NCI-H345 treated with DMSO at 0.1 percent for 48 hours (cell line): ENCODE measurements around the gene OMP.
"Not testable (repeated sequence)": the region's sequence is repeated elsewhere in the genome, so short reads cannot be mapped to it uniquely, and the experiment has no call there.

Experiments used
- DNase-seq: peaks from one replicate; lab custom pipeline; 2025; ENCODE audit not compliant: unreplicated experiment; lab: John Stamatoyannopoulos, UW

Gene OMP

GRCh38 chr11:77086521-77087472 lies 15.8 kb upstream of the OMP start:
- DNase-seq = no peak

- DNase-seq = no peak
Measured at GRCh38 chr11:77087723-77088225, 14.9 kb upstream of the OMP start.

GRCh38 chr11:77088236-77089003 lies 14.2 kb upstream of the OMP start:
- no peak for DNase-seq

DNA sequence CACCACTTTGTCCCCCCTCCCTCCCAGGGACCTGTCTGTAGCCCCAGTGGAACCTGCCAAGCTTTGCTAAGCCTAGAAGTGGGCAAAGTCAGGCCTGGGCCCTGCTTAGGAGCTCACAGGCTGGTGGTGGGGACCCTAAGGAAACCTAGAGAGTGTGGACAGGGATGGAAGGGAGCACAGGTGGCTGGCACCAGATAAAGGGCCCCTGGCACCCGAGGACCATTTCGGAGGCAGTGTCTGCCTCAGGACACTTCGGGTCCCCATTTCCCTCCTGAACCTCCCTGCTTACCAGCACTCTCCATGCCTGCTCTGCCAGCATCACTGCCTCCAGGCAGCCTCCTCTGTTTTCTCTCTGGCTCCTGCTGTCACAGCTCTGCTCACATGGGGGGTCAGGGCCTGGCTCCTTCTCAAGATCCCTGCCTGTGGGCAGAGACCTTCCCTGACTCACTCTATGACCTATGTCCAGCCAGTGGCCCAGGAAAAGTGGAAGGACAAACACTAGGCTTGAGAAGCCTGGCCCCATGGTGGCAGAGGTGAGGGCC lies 13.6 kb upstream of the OMP start:
- DNase-seq = no peak

DNA sequence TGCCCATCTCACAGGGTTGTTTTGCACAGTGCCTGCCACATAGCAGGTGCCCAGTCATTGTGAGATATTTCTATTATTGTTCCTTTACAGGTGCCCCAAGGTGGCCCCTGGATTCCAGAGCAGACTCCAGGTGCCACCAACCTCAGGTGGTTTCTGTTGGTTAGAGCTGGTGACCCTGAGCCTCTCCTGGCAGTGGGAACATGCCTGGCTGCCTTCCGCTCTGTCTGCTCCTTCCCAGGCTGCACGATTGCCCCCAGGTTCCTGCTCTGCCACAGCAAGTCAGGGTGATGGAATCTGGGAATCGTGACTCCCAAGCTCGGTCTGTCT lies 12.6 kb upstream of the OMP start:
- DNase-seq = no peak

GRCh38 chr11:77090373-77091111 lies 12.1 kb upstream of the OMP start:
- no peak for DNase-seq

DNA sequence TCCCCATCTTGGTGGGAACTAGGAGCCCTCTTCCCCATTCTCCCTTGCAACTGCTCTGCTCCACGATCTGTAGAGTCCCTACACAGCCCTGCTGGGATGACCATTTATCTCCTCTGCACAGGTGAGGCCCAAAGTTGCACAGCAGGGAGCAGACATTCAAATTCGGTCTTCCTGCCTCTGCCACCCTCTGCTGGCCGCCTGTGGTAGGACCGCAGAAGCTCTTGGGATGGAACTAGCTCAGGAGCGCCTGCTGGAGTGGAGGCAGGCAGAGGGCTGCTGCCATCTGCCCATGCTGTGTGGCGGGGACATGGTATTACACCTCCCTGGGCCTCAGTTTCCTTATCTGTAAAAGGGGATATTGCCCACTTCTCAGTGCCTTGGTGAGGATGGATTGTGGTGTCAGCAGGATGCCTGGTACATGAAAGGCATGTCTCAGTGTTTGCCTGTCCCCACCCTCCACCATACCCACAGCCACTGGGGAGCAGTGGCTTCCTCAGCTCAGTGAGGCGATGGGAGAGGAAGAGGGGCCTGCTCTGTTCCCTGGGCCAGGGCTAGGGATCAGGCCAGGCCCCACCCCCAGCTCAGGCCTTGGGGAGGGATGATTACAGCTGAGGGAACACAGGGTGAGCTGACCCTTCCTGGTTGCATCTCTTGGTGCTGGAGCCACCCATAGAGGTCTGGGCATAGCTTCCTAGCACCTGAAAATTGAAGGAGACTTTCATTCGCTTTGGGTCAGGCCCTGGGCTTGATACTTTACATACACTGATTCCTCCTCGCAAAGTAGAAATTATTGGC lies 11.3 kb upstream of the OMP start:
- DNase-seq = peak; percentile 47

GRCh38 chr11:77092382-77092781 lies 10.3 kb upstream of the OMP start:
- DNase-seq = no peak

DNA sequence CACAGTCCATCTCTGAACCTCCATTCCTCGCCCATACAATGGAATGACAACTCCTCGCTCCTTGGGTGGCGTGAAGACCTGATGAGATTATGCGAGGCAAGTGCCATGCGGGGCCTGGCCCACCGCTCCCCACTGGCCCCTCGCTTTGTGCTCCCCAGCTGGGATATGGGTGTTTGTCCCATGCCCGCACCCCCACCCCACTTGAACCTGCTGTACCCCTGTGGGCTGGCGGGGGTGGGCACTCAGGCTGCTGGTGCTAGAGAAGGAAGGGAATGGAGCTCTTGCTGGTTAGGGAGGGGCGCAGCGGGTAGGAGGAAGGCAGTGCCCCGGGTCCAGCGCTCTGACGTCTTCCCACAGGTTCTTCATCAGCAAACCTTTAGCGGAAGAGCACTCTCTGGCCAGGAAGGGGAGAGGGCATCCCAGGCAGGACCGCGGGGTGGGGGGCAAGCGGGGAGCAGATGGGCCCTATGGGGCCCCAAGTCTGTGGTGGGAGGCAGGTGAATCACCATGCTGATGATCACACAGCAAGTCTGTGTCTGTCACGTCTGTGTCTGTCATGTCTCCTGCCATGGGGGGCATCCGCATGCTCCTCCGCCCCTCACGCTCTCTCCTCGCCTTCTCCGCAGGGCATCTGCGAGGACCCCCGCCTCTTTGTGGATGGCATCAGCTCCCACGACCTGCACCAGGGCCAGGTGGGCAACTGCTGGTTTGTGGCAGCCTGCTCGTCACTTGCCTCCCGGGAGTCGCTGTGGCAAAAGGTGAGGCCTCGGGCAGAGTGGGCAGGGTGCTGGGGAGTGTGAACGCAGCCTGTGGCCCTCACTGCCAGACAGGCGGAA lies 9.4 kb upstream of the OMP start:
- no peak for DNase-seq

DNA sequence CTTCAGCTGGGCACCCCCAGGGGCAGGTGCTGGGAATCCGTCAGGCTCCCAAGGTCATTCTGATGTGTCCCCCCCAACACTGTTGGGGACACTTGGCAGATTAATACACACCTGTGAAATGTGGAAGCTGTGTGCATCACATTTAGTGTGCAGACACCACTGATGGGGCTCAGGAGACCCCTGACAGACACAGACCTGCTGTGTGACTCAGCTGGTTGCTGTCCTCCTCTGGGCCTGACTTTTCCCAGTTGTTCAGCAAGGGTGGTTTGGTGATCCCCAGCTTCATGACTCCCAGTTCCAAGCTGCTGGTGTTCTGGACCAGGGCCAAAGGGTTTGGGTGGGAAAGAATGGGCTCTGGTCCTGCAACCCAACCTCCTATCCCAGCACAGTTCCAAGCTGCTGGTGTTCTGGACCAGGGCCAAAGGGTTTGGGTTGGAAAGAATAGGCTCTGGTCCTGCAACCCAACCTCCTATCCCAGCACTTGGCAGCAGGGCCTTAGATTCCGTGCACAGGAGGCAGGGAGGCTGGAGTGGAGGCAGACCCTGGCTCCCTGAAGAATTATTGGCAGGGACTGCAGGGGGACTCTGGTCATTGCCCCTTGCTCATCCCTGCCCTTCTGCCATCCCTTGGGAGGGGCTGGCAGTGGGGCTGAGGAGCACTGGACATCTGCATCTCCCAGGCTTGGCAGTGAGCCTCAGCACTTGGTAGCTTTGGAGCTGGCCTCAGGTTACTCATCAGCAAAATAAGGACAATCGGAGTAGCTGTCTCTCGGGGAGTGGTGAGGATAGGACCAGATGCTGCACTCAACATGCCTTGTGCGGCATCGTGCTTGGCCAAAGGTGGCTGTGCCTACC lies 8.4 kb upstream of the OMP start:
- DNase-seq = no peak

DNA sequence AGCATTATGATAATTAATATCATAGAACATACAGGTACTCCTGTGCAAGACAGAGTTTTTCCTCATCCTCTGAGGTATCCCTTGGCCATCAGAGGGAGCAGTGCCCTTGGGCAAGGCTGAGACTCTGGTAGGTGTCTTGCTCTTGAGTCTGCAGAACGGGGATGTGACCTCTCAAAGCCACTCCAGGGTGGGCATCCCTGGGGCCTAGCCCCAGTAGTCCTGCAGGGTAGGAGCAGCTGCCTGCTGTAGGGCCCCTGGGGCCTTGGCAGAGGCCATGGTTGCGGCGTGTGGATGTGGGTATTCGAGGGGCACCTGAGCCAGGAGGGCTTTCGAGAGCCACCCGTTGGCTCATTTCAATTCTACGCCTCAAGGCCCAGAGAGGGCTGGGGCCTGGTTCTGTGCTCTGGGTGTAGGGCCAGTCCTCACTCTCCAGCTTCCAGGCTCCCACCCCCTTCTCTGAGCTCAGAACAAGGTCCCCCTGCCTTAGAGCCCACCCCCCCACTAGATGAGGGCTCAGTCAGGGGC lies 7.7 kb upstream of the OMP start:
- DNase-seq = no peak

DNA sequence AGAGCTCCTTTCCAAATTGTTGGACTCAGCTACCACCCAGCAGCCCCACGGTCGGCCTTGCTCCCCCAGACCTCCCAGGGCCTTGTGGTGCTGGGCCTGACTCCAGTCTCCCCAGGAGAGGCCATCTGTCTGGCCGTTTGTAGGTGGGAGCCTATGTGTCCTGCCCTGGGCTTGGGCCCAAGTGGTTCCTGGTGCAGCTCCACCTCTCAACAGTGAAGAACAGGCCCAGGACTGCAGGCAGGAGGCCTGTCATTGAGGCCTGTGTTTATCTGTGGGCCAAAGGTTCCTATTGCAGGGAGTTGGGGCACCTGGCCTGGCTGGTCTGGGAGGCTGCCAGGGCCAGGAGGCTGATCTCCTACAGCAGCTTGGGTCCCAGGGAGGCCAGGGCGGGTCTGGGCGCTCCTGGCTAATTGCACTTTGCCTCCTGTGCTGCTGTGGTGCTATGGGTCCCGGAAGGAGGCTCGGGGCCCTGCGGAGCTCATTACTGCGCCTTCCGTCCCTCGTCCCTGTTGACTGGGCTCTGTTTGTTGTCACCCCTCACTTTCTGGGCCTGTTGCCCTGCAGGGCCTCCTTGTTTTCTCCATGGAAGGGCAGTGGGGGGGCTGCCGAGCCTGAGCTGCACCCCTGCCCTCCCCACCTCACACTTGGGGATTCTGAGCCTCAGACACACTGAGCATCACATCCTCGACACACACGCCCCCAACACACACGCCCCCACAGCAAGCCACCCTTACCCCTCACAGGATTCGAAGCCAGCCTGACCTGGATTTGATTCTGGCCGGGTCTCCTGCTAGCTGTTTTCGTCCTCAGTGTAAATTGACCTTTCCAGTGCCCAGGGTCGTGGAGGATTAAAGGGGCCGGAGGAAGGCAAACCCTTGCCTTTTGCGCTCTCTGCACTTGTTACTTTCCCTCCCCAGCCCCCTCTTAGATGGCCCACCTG lies 6.8 kb upstream of the OMP start:
- no peak for DNase-seq

- no peak for DNase-seq
Measured at GRCh38 chr11:77096591-77097019, 6.0 kb upstream of the OMP start.

DNA sequence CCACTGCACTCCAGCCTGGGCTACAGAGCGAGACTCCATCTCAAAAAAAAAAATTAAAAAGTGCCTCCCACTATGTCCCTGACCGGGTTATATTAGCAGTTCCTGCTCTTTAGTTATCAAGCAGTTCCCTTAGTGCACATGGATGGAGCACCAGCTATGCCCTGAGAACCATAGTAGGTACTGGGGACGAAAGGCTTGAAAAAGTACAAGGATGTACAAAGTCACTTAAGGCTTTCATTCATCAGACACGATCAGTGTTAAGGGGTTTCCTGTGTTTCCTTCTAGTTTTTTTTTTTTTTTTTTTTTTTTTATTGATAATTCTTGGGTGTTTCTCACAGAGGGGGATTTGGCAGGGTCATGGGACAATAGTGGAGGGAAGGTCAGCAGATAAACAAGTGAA lies 5.5 kb upstream of the OMP start:
- not testable (repeated sequence) for DNase-seq

DNA sequence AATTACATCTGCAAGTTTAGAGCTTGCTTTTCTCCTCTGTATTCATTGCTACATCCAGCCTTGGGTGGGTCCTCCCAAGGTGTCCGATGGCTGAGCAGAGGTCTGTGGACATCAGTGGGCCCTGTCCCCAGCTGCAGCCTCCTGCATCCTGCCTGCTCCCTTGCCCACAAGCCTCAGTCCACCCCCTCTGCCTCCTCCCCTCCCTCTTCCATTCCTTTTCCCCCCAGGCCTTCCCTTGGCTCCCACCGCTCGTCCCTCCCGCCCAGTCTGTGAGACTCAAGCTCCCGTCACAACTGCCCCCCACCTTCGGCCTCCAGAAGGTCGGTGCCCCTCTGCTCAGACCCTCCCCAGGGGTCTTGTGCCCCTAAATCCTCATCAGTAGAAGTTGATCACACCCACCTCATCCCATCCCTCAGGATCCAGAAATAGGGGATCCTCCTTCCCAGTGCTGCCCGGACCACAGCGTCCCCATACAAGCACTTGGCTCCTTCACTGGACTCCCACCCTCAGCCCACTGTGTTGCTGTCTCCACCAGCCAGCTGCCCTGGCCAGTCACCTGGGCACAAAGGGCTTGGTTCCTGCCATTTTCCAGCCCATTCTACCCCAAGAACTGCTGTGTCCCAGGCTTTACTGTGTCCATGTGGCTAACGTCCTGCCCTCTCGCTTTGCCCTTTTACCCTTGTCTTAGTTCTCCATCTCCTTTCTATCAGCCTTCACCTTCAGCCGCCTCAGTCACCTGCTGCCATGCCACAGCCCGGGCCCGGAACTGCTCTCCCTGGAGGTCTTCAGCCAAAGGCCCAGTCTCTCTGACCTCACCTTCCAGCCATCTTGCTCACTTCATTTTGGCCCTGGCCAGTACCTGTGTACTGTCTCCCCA lies 2.2 kb upstream of the OMP start:
- DNase-seq = no peak

DNA sequence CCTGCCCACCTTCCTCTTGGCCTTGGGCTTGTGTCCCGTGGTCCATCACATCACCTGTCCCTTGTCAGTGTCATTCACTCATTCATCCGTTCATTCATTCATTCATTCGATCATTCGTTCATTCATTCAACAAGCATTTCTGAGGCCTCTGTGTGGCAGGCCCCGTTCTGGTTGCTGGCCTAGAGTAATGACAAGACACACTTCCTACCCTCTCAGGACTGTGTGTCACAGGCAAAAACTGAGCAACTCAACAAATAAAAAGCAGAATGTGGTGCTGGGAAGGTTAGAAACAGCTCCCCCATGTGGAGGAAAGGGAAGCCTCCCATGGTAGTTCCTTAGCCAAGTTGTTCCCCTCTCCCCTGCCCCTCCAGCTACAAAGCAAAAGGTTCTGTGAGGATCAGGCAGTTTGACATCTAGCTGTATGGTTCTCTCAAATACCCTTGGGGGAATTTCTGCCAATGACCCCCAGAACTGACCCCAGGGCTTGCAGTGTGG lies 1.6 kb upstream of the OMP start:
- no peak for DNase-seq
